Measurements from ENCODE around the gene PCCA.

The PCCA gene

GRCh38 chr13:100506600-100507422 is 417.9 kb downstream of the PCCA start:
- no peak for DNase-seq (ENCODE audit: low read depth in 2 of 2)

- no peak for DNase-seq (ENCODE audit: low read depth in 2 of 2)
These were observed 419.6 kb downstream of the PCCA start for GRCh38 chr13:100508455-100508854.

DNA sequence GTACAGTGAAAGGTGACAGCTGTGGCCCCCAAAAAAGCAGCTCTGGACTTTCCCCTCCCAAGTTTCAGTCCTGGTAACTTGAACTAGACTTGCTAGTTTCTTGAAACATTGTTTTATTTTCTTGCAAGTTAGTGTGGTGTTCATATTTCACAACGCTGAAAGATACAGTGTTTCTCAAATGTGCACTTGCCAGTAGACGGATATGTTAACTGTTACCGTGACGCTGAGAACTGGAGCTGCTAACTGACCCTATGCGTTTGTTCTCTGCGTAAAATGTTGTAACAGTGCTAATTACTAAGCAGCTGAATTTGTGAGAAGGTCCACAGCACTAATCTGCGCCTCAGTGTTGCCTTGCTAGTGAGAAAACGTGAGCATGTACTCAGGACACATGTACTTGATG is 420.1 kb downstream of the PCCA start:
- no peak for DNase-seq (ENCODE audit: low read depth in 2 of 2)

GRCh38 chr13:100510208-100510957 is 421.5 kb downstream of the PCCA start:
- no peak for DNase-seq (ENCODE audit: low read depth in 2 of 2)

- DNase-seq (ENCODE audit: low read depth in 2 of 2): no peak
These were observed 422.6 kb downstream of the PCCA start for GRCh38 chr13:100511466-100511865.

DNA sequence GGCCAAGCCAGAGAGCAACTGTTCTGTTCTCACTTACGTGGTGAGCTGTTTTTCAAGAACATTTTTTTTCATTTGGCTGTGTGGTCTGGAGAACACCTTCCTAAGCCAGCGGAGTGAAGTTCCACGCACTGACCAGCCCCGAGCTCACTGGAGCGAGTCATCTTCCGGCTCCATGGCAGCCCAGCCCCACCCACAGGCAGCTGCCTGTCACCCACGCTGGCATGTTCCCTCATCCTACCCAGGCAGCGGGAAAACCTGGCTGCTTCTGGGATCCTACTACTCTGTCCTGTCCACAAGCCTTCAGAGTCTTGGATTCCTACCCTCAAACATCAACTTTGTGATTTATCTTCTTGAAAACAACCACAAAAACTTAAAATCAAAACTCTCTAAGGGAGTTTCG is 423.5 kb downstream of the PCCA start:
- no peak for DNase-seq (ENCODE audit: low read depth in 2 of 2)

DNA sequence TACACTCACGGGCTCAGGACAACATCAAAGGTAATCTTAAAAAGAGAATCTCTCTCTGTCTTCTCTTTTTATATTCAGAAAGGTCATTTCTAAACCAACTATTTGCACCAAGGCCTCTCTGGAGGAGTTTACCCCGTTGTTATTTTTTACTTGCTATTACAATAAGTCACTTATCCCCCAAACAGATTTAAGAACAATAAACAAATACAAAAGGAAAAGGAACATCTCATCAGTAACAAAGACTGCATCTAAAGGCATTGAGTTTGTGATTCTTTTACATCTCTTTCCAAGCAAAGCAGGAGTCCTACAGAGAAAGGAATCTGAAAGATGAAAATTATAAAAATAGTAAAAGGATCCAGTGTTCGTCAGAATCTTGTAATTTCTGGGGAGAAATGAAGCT is 424.3 kb downstream of the PCCA start:
- DNase-seq (ENCODE audit: low read depth in 2 of 2): no peak

- no peak for DNase-seq (ENCODE audit: low read depth in 2 of 2)
These were observed 425.2 kb downstream of the PCCA start for GRCh38 chr13:100513987-100514670.

GRCh38 chr13:100514788-100515409 is 426.0 kb downstream of the PCCA start:
- DNase-seq (ENCODE audit: low read depth in 2 of 2): peak; percentile 39 to 58

DNA sequence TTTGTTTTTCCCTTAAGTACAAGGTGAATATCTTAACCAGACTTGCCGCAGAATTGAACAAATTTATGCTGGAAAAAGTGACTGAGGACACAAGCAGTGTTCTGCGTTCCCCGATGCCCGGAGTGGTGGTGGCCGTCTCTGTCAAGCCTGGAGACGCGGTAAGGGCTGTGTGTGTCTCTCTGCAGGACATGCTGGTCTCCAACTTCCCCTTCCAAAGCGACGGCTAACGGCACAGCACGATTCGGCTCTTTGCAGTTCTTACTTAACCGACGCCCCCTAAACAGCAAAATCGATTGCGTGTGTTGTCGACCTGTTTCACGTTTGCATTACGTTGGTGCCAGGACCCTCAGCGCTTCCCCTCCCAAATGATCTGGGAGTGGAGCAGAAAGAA is 426.5 kb downstream of the PCCA start:
- DNase-seq (ENCODE audit: low read depth in 2 of 2): no peak

GRCh38 chr13:100517135-100517534 is 428.2 kb downstream of the PCCA start:
- DNase-seq (ENCODE audit: low read depth in 2 of 2): no peak

DNA sequence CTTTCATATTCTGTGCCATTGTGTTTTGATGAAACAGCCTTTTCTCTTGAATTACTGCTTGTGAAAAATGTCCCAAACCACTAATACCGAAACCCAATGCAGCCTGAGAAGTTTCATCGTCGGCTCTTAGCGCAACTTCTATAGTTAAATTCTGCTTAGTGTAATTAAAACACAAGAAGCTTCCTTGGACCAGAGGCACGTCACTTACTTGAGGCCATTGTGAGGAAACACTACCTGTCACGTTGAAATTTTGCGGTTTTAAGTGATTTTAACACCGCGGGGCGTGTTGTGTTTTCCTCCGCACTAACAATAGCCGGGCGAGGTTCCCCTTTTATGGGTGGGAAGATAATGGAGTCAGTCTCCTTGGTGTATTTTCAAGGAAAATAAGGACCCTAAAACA is 428.8 kb downstream of the PCCA start:
- DNase-seq (ENCODE audit: low read depth in 2 of 2): no peak

GRCh38 chr13:100518394-100519062 is 429.6 kb downstream of the PCCA start:
- no peak for DNase-seq (ENCODE audit: low read depth in 2 of 2)

DNA sequence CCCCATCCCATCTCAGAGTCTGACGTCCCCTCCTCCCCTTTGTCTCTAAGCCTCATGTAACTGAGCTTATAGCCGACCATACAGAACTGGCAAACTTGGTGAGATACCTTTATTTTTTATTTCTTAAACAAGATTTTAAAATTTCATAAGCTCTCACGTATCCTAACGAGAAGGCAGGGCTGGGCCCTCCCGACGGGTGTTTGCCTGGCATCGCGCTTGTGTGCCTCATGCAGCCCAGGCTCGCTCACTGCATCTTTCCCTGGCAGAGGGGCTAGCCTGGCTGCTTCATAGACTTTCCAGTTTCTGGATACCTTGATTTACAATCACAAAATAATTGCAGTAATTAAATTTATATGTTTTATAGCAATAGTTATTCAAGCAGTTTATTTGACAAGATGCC is 430.7 kb downstream of the PCCA start:
- DNase-seq (ENCODE audit: low read depth in 2 of 2): no peak

DNA sequence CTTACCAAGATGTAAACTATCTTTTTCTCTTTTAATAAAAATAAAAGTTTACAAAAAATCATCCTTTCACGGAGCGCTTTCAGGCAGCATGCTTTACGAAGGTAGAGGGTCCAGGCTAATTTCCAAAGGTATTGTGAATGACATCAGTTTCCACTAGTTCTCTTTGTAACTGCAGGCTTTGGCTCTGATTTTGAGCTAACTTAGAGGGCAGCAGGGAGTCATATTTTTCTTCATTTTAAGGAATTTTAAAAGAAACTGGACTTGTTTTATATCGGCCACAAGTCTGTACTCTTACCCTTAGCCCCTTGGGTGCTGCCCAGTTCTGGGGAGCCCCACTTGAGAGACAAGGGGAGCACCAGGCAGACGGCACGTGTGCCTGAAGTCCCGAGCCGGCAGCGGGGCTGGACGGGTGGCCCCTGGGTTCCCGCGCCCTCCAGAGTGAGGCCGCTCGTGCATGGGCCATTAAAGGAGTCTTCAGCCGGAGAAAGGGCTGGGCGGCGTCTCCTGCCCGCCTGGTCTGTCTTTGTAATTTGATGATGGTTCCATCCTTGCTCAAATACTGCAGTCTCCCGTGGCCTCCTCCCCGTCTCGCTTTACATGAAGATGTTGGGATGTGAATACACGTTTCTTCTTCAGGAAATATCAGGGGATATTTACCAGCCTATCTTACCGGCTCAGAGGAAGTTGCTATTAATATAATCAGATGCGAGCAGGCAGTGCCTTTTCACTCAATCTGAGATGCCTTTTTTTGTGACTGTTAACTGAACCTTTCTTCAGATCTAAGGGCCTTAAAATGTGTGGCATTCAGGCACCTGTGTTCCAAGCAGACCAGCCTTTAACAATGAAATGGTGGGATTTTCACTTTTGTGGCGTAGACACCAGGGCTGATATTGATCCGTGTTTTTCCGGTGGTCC is 432.3 kb downstream of the PCCA start:
- DNase-seq (ENCODE audit: low read depth in 2 of 2): no peak

DNA sequence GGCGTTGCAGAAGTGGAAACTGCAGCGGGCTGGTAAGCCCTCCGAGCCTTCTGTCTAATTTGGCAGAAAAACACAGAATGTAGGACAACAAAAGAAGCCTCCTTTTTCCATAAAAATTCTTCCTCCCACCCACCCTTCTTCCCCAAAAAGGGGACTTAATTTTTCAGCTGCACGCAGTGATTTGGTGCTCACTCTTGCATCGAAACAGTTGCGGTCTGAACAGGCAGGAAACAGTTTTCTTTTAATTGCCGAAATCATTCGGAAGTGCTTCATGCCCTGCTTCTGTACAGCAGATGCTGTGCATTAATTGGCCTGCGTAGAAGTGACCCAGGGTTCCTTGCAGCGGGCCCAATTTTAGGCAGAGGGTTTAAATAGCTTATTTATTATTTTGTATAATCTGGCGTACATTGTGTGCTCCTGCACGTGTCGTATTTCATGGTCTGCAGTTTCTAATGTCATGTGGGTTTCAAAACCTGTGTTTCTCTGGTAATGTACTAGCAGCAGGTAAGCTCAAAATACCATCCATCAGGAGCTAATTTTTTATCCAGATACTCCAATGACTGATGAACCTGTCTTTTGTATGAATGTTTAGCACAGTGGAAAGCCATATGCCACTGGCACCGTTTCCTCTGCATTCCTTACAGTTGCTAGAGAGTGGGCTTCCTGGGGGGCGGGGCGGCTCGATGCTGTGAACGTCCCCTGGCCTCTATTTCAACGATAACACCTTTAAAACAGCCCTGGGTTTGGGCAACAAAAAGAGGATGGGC is 433.1 kb downstream of the PCCA start:
- no peak for DNase-seq (ENCODE audit: low read depth in 2 of 2)

DNA sequence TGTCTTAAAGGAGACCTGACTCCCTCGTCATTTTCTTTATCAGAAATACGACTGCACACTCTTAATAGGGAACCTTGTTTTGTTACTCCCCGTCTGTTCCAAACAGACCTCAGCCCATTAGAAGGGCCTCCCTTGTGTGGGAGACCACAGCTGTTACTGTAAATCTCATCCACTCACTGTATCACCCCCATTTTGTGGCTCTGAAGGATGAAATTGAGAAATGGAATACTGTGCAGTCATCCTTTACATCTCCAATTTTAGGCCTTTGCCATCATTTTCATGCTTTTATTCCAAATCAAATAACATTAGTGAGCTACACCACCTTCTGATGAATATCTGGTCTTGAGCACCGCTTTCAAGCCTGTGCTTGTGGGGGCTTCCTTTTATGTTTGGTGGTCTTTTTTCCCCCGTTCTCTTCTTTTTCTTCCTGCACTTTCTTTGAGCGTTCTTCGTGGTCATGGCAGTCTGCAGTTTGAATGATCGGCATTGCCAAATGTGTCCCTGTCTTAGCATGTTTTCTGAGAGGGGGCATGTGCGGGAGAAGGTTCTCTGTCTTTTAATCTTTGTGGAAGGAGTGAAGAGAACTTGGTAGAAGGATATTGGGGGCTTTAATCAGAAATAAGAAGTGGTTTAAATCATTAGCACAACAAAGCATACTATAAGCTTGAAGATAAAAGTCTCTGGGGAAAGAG is 433.9 kb downstream of the PCCA start:
- no peak for DNase-seq (ENCODE audit: low read depth in 2 of 2)

- no peak for DNase-seq (ENCODE audit: low read depth in 2 of 2)
These were observed 434.5 kb downstream of the PCCA start for GRCh38 chr13:100523411-100523810.

DNA sequence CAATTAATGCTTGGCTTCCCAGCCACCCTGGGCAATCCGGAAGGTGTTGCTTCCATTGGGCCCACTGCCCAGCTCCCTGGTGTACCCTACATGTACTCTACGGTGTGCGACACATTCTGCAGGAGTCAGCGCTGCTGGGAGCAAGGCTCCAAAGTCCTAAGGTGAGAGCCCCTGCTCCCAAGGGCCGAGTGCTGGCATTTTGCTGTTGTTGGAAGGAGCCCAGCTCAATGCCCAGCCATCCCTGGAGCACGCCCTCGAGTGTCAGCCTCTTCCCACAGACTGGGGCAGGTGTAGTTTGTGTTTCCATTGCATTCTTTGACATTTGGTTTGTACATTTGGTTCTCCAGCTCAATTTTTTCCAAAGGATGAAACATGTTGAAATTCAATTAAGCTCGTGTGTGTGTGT is 435.1 kb downstream of the PCCA start:
- no peak for DNase-seq (ENCODE audit: low read depth in 2 of 2)
